HCT116 (cell line): ENCODE measurements around the gene VSNL1. TPM values are rescaled to one million over a fixed set of nuclear protein-coding genes. Genes with fewer than 3 reads are reported as not detected.

Experiments
- ATAC-seq: fragments of 200-7000 bp; cut with Tn5 transposase; 2 replicates; pipeline ENCODE4 v1.9.1; 2020; ENCODE audit warnings: mild to moderate bottlenecking, moderate library complexity
- BruUV-seq: library from RNA; stranded (reverse); fragments of 400-500 nt; replicated peaks from 2 replicates; lab custom pipeline; 2021; lab: Mats Ljungman, UMichigan
- CTCF ChIA-PET: fragments of 300-600 bp; sonication (Branson Sonifier 250); formaldehyde crosslinking; loops from one replicate; lab custom pipeline; 2021; ENCODE audit warnings: antibody characterized with exemption; lab: Charles Lee
- POLR2A ChIA-PET: fragments of 300-600, 350-600 bp; sonication (Branson Sonifier 250); formaldehyde crosslinking; loops from one replicate; lab custom pipeline; 2021; ENCODE audit warnings: antibody characterized with exemption; lab: Charles Lee
- RAD21 ChIA-PET, 2 experiments: fragments of 300-600 bp; sonication (Branson Sonifier 250); formaldehyde crosslinking; loops; one replicate each; lab custom pipeline; 2023; ENCODE audit warnings: low total read pairs in 2 of 2; ENCODE audit not compliant: uncharacterized antibody in 2 of 2, unreplicated experiment in 2 of 2, low non-redundant PET in 1 of 2; lab: Charles Lee
- DNase-seq: peaks from one replicate; pipeline ENCODE4 v3.0.0-alpha.2; 2010; ENCODE audit warnings: low read depth, low spot score
- H2AFZ ChIP-seq: fragments of 200-600 bp; shearing (Covaris generic), sonication (generic); 2 replicates; pipeline ENCODE4 v1.6.1; 2017; ENCODE audit warnings: low read depth, mixed run types, mixed read lengths, antibody characterized with exemption, low read length; ENCODE audit not compliant: poor library complexity, severe bottlenecking
- H3K27ac ChIP-seq: 2 replicates; pipeline ENCODE4 v1.5.1; 2012; ENCODE audit warnings: low read depth, low read length
- H3K27me3 ChIP-seq: fragments of 200-600 bp; sonication (generic); 2 replicates; pipeline ENCODE4 v1.6.1; 2016; ENCODE audit warnings: mixed run types, low read length, mixed read lengths; ENCODE audit not compliant: insufficient read depth
- H3K36me3 ChIP-seq, 2 experiments: fragments of 200-500 bp in 1 of 2; fragments of 200-600 bp in 1 of 2; sonication (Bioruptor generic) in 1 of 2; sonication (generic) in 1 of 2; 2 replicates each; pipeline versions ENCODE4 v1.5.1 to v1.6.1; 2014 to 2016; ENCODE audit warnings: low read length in 2 of 2, inconsistent platforms in 1 of 2, mixed read lengths in 1 of 2, mixed run types in 1 of 2; ENCODE audit not compliant: insufficient read depth in 2 of 2, control insufficient read depth in 1 of 2
- H3K4me1 ChIP-seq, 2 experiments: fragments of 200-600 bp in 1 of 2; sonication (generic) in 1 of 2; 2 replicates each; pipeline versions ENCODE4 v1.5.1 to v1.6.1; 2012 to 2017; ENCODE audit warnings: low read length in 2 of 2, inconsistent platforms in 1 of 2, mild to moderate bottlenecking in 1 of 2, mixed read lengths in 1 of 2, mixed run types in 1 of 2, moderate library complexity in 1 of 2; ENCODE audit not compliant: insufficient read depth in 2 of 2, control insufficient read depth in 1 of 2
- H3K4me2 ChIP-seq: fragments of 200-600 bp; sonication (generic); 2 replicates; pipeline ENCODE4 v1.6.1; 2017; ENCODE audit warnings: mixed run types, low read length, mixed read lengths
- H3K4me3 ChIP-seq, 2 experiments: fragments of 200-600 bp in 1 of 2; sonication (generic) in 1 of 2; replicated peaks in 1 of 2; 2 replicates each; pipeline ENCODE4 v1.5.1; 2011 to 2016; ENCODE audit warnings: low read length in 2 of 2, control low read depth in 1 of 2, low read depth in 1 of 2, mild to moderate bottlenecking in 1 of 2, mixed read lengths in 1 of 2, mixed run types in 1 of 2
- H3K79me2 ChIP-seq: fragments of 200-600 bp; sonication (generic); 2 replicates; pipeline ENCODE4 v1.6.1; 2017; ENCODE audit warnings: mild to moderate bottlenecking, mixed run types, low read length, moderate library complexity, mixed read lengths; ENCODE audit not compliant: insufficient read depth
- H3K9ac ChIP-seq: fragments of 200-600 bp; sonication (generic); 2 replicates; pipeline ENCODE4 v1.6.1; 2016; ENCODE audit warnings: low read length, mixed read lengths
- H3K9me2 ChIP-seq: fragments of 200-600 bp; sonication (generic), shearing (Covaris generic); 2 replicates; pipeline ENCODE4 v1.6.1; 2017; ENCODE audit warnings: mixed run types, mild to moderate bottlenecking, moderate library complexity; ENCODE audit not compliant: insufficient read depth
- H3K9me3 ChIP-seq, 2 experiments: fragments of 200-500 bp in 1 of 2; fragments of 200-600 bp in 1 of 2; sonication (Bioruptor generic) in 1 of 2; sonication (generic) in 1 of 2; 2 replicates each; pipeline ENCODE4 v1.6.1; 2014 to 2017; ENCODE audit warnings: low read length in 2 of 2, mixed read lengths in 2 of 2, inconsistent platforms in 1 of 2, low read depth in 1 of 2, mild to moderate bottlenecking in 1 of 2, mixed run types in 1 of 2, moderate library complexity in 1 of 2; ENCODE audit not compliant: control insufficient read depth in 1 of 2, insufficient read depth in 1 of 2
- H4K20me1 ChIP-seq: fragments of 200-600 bp; sonication (generic), shearing (Covaris generic); 2 replicates; pipeline ENCODE4 v1.6.1; 2017; ENCODE audit warnings: mixed run types, mild to moderate bottlenecking, moderate library complexity; ENCODE audit not compliant: insufficient read depth
- ATF3 ChIP-seq: IDR thresholded peaks from 2 replicates; pipeline ENCODE4 v1.6.1; 2012
- EZH2 ChIP-seq: fragments of 200-600 bp; sonication (generic); IDR thresholded peaks from 2 replicates; pipeline ENCODE4 v1.6.1; 2017; ENCODE audit warnings: antibody characterized with exemption, mixed run types
- FOSL1 ChIP-seq: IDR thresholded peaks from 2 replicates; pipeline ENCODE4 v1.6.1; 2012; ENCODE audit warnings: low read depth
- POLR2AphosphoS5 ChIP-seq: IDR thresholded peaks from 2 replicates; pipeline ENCODE4 v1.6.1; 2011; ENCODE audit warnings: mild to moderate bottlenecking, low read depth, low read length, moderate library complexity
- RAD21 ChIP-seq: IDR thresholded peaks from 2 replicates; pipeline ENCODE4 v1.6.1; 2012; ENCODE audit warnings: low read depth, mild to moderate bottlenecking
- SP1 ChIP-seq: IDR thresholded peaks from 2 replicates; pipeline ENCODE4 v1.6.1; 2012; ENCODE audit warnings: low read depth
- SRF ChIP-seq: IDR thresholded peaks from 2 replicates; pipeline ENCODE4 v1.6.1; 2012; ENCODE audit warnings: low read depth
- ZBTB33 ChIP-seq: IDR thresholded peaks from 2 replicates; pipeline ENCODE4 v1.6.1; 2011; ENCODE audit warnings: mild to moderate bottlenecking, low read length, moderate library complexity; ENCODE audit not compliant: insufficient replicate concordance; ENCODE audit errors: extremely low read depth
- ZNF274 ChIP-seq: fragments of 200-500 bp; sonication (Bioruptor generic); IDR thresholded peaks from 2 replicates; pipeline ENCODE4 v1.6.1; 2014; ENCODE audit warnings: mild to moderate bottlenecking, low read depth, low read length, inconsistent platforms
- intact Hi-C: fragments of 100-400 bp; cut with micrococcal nuclease; formaldehyde crosslinking; loops from 2 replicates; pipeline ENCODE4 v1.10.0; 2022
- total RNA-seq: library from RNA; stranded (reverse); gene quantifications from one replicate; pipeline ENCODE4 v1.2.1, GENCODE V29; 2021; ENCODE audit not compliant: unreplicated experiment

VSNL1 gene
- total RNA-seq, 1 experiment from 2014 or later = 4.6 TPM

- no peaks in the 10 kb centered on the region for H3K27me3 ChIP-seq
- H3K4me3 ChIP-seq = no peak overlapping the region
- H3K4me2 ChIP-seq = no peak overlapping the region
- no TSS peak for BruUV-seq
- no peak overlapping the region for H3K27ac ChIP-seq
- H3K9ac ChIP-seq = no peak overlapping the region
- H3K79me2 ChIP-seq = no peaks in the 10 kb centered on the region
- H3K9me2 ChIP-seq = no peaks in the 10 kb centered on the region
- ChIA-PET POLR2A (no interaction called here), RAD21 (no interaction called here)
- H3K4me1 ChIP-seq = no peaks in the 10 kb centered on the region
- intact Hi-C loops = no loop called here
- H3K36me3 ChIP-seq = peaks cover 2 to 14% of the 10 kb centered on the region in 2 experiments; a peak in 2 of 4 replicates
- no peak for DNase-seq
- no peak for TF ChIP-seq EZH2
- TF ChIP-seq FOSL1 = no peak
- TF ChIP-seq SRF = no peak
- no peak for TF ChIP-seq ZNF274
- no peak for TF ChIP-seq ATF3
- no peak for TF ChIP-seq ZBTB33
- TF ChIP-seq RAD21 = no peak
- no peak for TF ChIP-seq SP1
- no peak for TF ChIP-seq POLR2AphosphoS5
- TF ChIP-seq, all 23 proteins: peak for 0
- no peaks in the 10 kb centered on the region for H3K9me3 ChIP-seq
- H4K20me1 ChIP-seq = no peaks in the 10 kb centered on the region
- ATAC-seq = no peak
- CTCF ChIA-PET = interaction anchor here (0.6 to 1.8 kb wide), 2 partner anchors 11 to 1239 kb away, joined by 3 to 5 read pairs; no protein-coding TSS in a partner anchor
- H2AFZ ChIP-seq = no peak overlapping the region
These were observed 141.8 kb downstream of the VSNL1 start for GRCh38 chr2:17682098-17682857.
